KMS-11 (cell line): ENCODE measurements around the gene RAB6D.
"Not testable (repeated sequence)": the region's sequence is repeated elsewhere in the genome, so short reads cannot be mapped to it uniquely, and the experiment has no call there.

Experiments used
- H2AFZ ChIP-seq: fragments of 200-600 bp; sonication (generic); 2 replicates; pipeline ENCODE4 v1.6.1; 2016; ENCODE audit warnings: antibody characterized with exemption, mixed run types, low read depth
- H3K27ac ChIP-seq: fragments of 200-600 bp; sonication (generic); 2 replicates; pipeline ENCODE4 v1.6.1; 2016; ENCODE audit warnings: mild to moderate bottlenecking, mixed run types
- H3K27me3 ChIP-seq: fragments of 200-600 bp; sonication (generic); 2 replicates; pipeline ENCODE4 v1.6.1; 2017; ENCODE audit warnings: mild to moderate bottlenecking, low read depth, mixed run types, moderate library complexity; ENCODE audit not compliant: insufficient read depth
- H3K36me3 ChIP-seq: fragments of 200-600 bp; sonication (generic); 2 replicates; pipeline ENCODE4 v1.6.1; 2017; ENCODE audit warnings: mild to moderate bottlenecking, mixed run types; ENCODE audit not compliant: insufficient read depth
- H3K4me1 ChIP-seq: fragments of 200-600 bp; sonication (generic); 2 replicates; pipeline ENCODE4 v1.6.1; 2016; ENCODE audit warnings: mild to moderate bottlenecking, low read depth, mixed run types; ENCODE audit not compliant: poor library complexity, severe bottlenecking
- H3K4me2 ChIP-seq: fragments of 200-600 bp; sonication (generic); 2 replicates; pipeline ENCODE4 v1.7.0; 2016; ENCODE audit warnings: mild to moderate bottlenecking, mixed run types
- H3K4me3 ChIP-seq: fragments of 200-600 bp; sonication (generic); IDR thresholded peaks from 2 replicates; pipeline ENCODE4 v1.6.1; 2017; ENCODE audit warnings: low read depth, low read length, mixed read lengths; ENCODE audit not compliant: insufficient read depth
- H3K79me2 ChIP-seq: fragments of 200-600 bp; sonication (generic); 2 replicates; pipeline ENCODE4 v1.6.1; 2016; ENCODE audit warnings: low read depth, mixed run types; ENCODE audit not compliant: insufficient read depth
- H3K9ac ChIP-seq: fragments of 200-600 bp; sonication (generic); 2 replicates; pipeline ENCODE4 v1.6.1; 2016; ENCODE audit warnings: mild to moderate bottlenecking, mixed run types
- H4K20me1 ChIP-seq: fragments of 200-600 bp; sonication (generic); 2 replicates; pipeline ENCODE4 v1.6.1; 2016; ENCODE audit warnings: mild to moderate bottlenecking, mixed run types; ENCODE audit not compliant: insufficient read depth
- CTCF ChIP-seq: fragments of 200-600 bp; sonication (generic); conservative IDR thresholded peaks from 2 replicates; pipeline ENCODE4 v1.6.1; 2017; ENCODE audit warnings: low read depth, mild to moderate bottlenecking, antibody characterized with exemption, low read length, moderate library complexity, mixed read lengths

Gene RAB6D

GRCh38 chr2:131394147-131394931, 30.4 kb upstream of the RAB6D start:
- Histone ChIP-seq H3K9ac (no peak overlapping the region), H2AFZ (no peak overlapping the region), H3K4me2 (no peak overlapping the region), H4K20me1 (no peaks in the 10 kb centered on the region), H3K79me2 (no peaks in the 10 kb centered on the region), H3K4me1 (no peaks in the 10 kb centered on the region), H3K27me3 (no peaks in the 10 kb centered on the region), H3K36me3 (no peaks in the 10 kb centered on the region), H3K27ac (no peak overlapping the region), H3K4me3 (no peak overlapping the region)
- TF ChIP-seq CTCF = no peak

GRCh38 chr2:131391953-131392352, 28.0 kb upstream of the RAB6D start:
- not testable (repeated sequence) for H3K79me2 ChIP-seq, H3K4me3 ChIP-seq, H3K27me3 ChIP-seq, H3K9ac ChIP-seq, H3K36me3 ChIP-seq, H3K4me1 ChIP-seq, H2AFZ ChIP-seq, H4K20me1 ChIP-seq, H3K27ac ChIP-seq, H3K4me2 ChIP-seq

GRCh38 chr2:131391471-131391870, 27.5 kb upstream of the RAB6D start:
- not testable (repeated sequence) for H3K36me3 ChIP-seq, H3K4me1 ChIP-seq, H3K4me2 ChIP-seq

GRCh38 chr2:131390495-131391130, 26.6 kb upstream of the RAB6D start:
- H3K79me2 ChIP-seq, H3K27me3 ChIP-seq, H3K4me3 ChIP-seq, H4K20me1 ChIP-seq, H3K36me3 ChIP-seq, H3K4me2 ChIP-seq, H2AFZ ChIP-seq, H3K4me1 ChIP-seq, H3K9ac ChIP-seq, H3K27ac ChIP-seq: not testable (repeated sequence)

More at GRCh38 chr2:131391471-131391870, 27.5 kb upstream of the RAB6D start:
- not testable (repeated sequence) for H2AFZ ChIP-seq, H4K20me1 ChIP-seq, H3K79me2 ChIP-seq, H3K27ac ChIP-seq, H3K27me3 ChIP-seq, H3K4me3 ChIP-seq, H3K9ac ChIP-seq

GRCh38 chr2:131389657-131390056, 25.7 kb upstream of the RAB6D start:
- Histone ChIP-seq H3K27me3 (no peaks in the 10 kb centered on the region), H3K4me3 (no peak overlapping the region), H3K27ac (no peak overlapping the region), H3K36me3 (no peaks in the 10 kb centered on the region), H3K4me2 (no peak overlapping the region), H3K79me2 (no peaks in the 10 kb centered on the region), H4K20me1 (no peaks in the 10 kb centered on the region), H2AFZ (no peak overlapping the region), H3K9ac (no peak overlapping the region), H3K4me1 (no peaks in the 10 kb centered on the region)
- TF ChIP-seq CTCF = no peak

- H2AFZ ChIP-seq, H4K20me1 ChIP-seq, H3K27me3 ChIP-seq, H3K4me2 ChIP-seq, H3K9ac ChIP-seq, H3K27ac ChIP-seq, H3K79me2 ChIP-seq, H3K4me1 ChIP-seq, H3K36me3 ChIP-seq, H3K4me3 ChIP-seq: not testable (repeated sequence)
These were observed 24.9 kb upstream of the RAB6D start for GRCh38 chr2:131388834-131389233.

- H3K27ac ChIP-seq, H3K27me3 ChIP-seq, H4K20me1 ChIP-seq, H3K9ac ChIP-seq, H3K4me2 ChIP-seq, H2AFZ ChIP-seq, H3K36me3 ChIP-seq, H3K4me3 ChIP-seq, H3K79me2 ChIP-seq, H3K4me1 ChIP-seq: not testable (repeated sequence)
These were observed 9.1 kb upstream of the RAB6D start for GRCh38 chr2:131373111-131373510.
